Limb (tissue), 2 donors: ENCODE data around the gene MAPK6.
"Not testable (repeated sequence)": the region's sequence is repeated elsewhere in the genome, so short reads cannot be mapped to it uniquely, and the experiment has no call there.

Experiments used
- DNase-seq, 2 donors: peaks; one replicate each; pipeline ENCODE4 v3.0.0-alpha.2; 2016; ENCODE audit errors: extremely low spot score in 2 of 2

Gene MAPK6

DNA sequence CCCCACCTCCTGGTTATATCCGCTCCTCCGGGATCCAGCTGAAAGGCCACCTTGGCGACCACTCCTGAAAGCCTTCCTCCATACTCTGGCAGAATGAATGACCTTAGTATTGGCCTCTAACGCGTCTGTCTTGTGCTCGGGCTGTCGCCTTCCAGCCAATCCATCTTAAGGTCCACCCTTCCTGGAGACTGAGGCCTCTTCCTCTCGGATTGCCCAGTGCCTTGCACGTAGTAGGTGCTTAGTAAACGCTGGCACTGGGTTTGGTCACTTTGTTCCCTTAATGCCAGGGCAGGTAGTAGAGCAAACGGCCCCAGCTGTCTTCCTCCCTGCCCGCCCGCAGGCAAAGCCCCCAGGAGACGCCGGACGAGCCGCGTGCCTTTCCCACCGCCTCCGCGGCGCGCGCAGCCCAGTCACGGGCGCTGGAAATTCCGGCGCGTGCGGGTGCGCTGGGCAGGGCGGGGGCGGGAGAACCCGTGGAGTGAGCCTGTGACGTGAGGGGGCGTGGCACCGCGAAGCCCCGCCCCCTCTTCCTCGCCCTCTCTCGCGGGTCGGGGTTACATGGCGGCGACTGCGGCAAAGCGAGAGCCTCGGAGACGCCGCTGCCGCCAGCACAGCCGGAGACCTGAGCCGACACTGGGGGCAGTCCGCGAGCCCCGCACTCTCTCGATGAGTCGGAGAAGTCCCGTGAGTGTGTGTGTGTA is at the start of gene MAPK6:
MAPK6 (plus strand) TSS at position 527 of the 701 bp plus-strand sequence. CDS start 27,242 bp downstream, outside the sequence.
- DNase-seq = peak; percentile 92 to 97

GRCh38 chr15:51969728-51970127 is 49.3 kb upstream of the MAPK6 start:
- no peak for DNase-seq

DNA sequence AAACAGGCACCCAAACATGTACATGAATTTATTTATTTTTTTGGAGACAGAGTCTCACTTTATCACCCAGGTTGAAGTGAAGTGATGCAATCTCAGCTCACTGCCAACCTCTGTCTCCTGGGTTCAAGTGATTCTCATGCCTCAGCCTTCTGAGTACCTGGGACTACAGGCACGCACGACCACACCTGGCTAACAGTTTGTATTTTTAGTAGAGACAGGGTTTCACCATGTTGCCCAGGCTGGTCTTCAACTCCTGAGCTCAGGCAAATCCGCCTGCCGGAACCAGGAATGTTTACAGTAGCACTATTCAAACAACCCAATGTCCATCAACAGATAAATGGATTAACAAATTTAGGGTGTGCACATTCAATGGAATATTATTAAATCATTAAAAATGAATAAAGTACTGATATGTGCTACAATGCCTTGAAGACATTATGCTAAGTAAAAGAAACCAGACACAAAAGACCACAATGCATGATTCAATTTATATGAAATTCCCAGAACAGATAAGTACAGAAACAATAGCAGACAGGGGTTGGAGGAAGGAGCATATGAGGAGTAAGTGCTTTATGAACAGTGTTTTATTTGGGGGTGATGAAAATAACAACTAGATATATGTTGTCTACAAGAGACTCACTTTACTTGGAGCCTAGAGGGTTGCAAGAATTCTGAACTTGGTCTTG is 48.7 kb upstream of the MAPK6 start:
- no peak for DNase-seq

DNA sequence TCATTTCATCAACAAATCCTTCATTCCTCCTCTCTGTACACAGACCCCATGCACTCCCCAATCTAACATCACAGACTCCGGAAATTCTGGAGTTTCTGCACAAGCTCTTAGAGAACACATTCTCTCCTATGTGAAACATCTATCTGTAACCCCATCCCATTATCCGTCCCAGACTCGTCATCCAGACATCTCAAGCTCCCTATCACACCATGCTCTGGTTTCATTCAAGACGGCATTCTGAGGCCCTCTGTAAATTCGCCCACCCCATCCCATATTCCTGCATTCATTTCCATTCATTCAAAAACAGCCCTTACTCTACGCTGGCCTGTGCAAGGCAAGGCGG is 48.0 kb upstream of the MAPK6 start:
- no peak for DNase-seq

DNA sequence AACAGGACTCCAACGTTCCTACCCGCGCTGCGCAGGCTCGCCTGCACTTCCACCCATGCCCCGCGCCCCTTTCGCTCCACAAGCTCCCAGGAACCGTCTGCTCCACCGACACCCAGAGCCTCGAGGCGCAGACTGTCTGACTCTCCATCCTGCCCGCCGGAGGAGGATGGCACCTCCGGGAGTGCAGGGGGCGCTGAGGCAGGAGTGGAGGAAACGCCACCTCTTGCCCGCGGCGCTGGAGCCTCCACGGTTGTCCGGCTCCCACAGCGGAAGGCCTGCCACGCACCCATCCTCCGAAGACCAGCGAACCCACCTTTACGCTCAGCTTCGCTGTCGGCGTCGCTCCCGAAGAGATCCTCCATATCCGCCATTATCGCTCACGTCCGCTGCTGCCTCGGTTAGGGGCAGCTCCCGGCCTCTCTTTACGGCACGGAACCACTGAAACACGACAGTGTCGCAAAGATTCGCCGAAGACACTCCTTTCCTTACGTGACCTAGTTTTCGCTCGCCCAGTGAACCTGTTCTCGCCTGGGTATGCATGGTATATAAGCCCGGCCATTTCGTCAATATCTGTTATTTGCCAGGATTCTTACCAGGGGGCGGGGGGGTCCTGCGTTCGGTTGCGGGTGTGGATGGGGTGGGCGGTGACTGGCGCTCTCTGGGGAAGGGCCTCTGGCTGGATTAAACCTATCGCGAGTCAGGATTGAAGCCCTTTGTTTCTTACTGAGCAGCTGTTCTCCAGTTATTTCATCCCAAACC is 47.5 kb upstream of the MAPK6 start, which contains the start of gene LEO1:
LEO1 (minus strand) TSS at position 404 of the 759 bp plus-strand sequence; CDS start at position 371, 33 bp downstream.
- DNase-seq = peak; percentile 91 to 98

DNA sequence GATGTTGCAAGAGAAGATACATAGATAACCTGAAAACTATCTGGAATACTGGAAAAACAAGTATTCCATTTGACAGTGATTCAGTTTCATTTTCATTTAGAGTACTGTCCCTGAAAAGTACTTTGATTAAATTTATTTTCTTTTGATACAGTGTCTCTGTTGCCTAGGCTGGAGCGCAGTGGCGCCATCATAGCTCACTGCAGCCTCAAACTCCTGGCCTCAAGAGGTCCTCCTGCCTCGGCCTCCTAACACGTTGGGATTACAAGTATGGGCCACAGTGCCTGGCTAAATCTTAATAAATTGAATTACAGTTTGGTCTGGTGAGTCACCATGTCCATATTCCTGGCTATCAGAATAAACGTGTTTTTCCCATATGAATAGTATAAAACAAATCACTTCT is 45.8 kb upstream of the MAPK6 start:
- DNase-seq = no peak

DNA sequence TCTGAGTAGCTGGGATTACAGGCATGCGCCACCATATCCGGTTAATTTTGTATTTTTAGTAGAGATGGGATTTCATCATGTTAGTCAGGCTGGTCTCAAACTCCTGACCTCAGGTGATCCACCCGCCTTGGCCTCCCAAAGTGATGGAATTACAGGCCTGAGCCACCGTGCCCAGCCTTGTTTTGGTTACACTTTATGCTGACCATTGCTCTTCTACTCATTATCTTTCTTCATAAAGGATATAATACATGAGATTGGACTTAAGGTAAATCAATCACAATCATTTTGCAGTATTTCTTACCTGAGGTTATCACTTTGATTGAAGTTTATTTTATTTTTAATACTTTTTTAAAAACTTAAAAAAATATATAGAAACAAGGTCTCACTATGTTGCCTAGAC is 45.2 kb upstream of the MAPK6 start:
- no peak for DNase-seq

- DNase-seq = peak in 1 of 2 donors; percentile 19
Measured at GRCh38 chr15:51982013-51982769, 36.8 kb upstream of the MAPK6 start.

GRCh38 chr15:51982770-51983103 is 36.3 kb upstream of the MAPK6 start:
- no peak for DNase-seq

- no peak for DNase-seq
Measured at GRCh38 chr15:51991141-51991540, 27.9 kb upstream of the MAPK6 start.

DNA sequence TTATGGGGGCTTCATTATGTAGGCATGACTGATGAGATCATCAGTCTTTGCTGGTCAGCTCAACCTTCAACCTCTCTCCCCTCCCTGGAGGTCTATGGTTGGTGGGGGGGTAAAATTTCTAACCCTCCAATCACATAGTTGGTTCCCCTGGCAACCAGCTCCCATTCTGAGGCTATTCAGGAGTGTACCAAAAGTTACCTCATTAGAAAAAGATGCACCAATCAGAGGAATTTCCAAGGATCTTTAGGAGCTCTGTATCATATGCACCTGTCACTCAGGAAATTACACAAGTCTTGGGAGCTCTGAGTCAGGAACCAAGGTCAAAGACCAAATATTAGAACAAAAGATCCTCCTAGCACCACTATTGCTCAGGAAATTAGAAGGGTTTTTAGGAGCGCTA is 26.1 kb upstream of the MAPK6 start:
- DNase-seq = no peak

DNA sequence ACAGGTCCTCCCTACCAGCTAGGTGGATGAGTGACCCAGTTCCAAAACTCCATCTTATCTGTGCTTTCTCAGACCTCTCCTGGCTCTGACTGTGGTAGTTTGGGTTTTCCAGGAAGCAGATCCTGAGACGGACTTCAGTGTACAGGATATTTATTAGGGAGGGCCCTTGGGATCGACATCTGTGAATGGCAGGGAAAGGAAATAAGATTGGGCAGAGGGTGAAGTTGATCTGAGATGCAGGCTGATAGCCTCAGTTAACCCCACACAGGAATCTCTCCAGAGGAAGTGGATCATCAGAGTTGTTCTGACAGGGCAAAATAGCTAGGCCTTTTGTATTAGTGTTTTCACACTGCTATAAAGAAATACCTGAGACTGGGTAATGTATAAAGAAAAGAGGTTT is 16.7 kb upstream of the MAPK6 start:
- no peak for DNase-seq

DNA sequence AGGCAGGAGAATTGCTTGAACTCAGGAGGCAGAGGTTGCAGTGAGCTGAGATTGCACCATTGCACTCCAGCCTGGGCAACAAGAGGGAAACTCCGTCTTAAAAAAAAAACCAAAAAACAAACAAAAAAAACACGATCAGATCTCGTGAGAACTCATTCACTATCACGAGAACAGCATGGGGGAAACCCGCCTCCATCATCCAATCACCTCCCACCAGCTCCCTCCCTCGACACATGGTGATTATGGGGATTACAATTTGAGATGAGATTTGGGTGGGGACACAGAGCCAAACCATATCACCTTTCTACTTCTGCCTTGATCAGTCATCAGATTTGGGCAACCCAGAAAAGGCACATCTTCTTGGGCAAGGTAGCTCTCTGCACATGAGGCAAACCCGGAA is 15.9 kb upstream of the MAPK6 start:
- not testable (repeated sequence) for DNase-seq

- DNase-seq = no peak
Measured at GRCh38 chr15:52003710-52004109, 15.3 kb upstream of the MAPK6 start.

DNA sequence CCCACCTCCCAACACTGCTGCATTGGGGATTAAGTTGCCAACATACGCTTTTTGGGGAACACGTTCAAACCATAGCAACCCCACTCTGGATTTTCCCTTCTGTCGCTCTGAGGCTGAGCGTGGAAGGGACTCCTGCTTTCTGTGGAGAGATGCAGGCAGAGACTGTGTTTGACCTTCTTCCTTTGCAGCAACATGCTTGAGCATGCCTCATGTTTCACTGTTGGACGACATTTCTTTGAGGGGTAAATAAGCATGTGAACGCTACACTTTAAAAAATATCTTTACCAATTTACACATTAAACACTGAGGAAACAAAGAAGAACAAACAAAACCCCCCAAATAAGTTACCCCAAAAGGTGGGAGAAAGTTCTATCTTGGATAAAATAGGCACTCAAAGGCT is 14.2 kb upstream of the MAPK6 start:
- no peak for DNase-seq

DNA sequence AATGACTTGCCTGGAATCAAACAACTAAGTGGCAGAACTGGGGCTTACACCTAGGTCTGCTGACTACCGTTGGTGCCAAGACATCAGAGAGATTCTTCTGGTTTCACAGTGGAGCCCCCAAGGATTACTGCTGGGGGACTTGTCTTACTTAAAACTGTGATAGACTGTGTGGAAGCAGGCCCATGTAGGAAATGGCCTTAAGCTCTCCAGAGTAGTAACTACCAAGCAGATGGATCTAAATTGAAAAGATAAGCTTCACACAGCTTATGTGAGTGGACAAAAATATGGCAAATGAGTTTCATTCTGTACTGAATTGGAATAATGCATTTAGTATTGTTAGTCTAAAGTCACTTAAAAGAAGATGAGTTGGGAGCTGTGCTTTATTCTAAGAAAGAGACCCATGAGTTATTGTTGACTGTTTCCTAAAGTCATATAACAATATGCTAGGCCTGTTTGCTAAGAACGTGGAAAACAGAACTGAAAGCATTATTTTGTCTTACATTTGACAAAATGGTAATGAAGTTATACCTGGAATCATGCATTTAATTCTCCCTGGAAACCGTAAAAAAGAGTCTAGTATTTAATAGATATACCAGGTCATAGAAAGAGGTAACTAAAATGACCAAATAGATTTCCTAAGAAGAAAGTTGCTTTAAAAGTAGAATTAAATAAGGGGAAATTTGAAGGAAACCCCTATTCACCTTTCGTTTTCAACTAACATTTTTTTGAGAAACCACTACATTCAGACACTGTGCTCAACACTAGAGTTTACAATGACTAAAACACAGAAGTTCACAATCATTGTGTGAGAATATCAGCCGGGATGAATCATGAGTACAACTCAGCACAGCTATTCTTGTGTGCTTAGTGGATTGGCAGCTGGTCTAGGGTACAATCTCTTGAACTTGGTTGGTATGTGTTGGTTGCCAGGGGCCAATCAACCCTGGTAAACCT is 13.0 kb upstream of the MAPK6 start:
- no peak for DNase-seq

DNA sequence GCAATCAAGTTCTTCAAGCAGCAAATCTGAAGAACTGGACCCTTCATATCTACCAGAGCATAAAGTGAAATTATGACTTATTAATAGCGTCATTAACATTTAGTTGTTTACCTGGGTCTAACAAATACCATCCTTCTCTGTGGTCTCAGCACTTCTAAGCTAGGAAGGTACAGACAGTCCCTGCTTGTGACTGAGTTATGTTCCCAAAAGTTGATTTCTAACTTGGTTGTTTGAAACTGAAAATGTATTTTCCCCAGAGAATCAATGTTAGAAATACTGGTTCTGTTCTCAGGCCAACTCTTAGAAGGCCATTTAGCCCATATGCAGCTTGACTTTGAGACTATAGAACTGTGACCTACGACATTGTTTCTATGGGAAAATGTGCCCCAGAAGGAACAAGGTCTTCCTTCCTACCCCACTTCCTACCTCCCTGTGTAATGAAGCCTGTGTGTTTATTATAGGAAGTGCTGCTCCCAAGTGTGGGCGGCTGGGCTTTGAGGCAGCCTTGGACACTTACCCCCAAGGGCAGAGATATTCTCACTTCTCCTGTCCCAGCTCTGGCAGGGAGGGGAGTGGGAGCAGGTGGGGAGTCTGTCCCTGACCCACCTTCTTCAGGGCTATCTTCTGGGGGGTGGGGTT is 12.2 kb upstream of the MAPK6 start:
- no peak for DNase-seq

- DNase-seq = no peak
Measured at GRCh38 chr15:52008359-52008697, 10.7 kb upstream of the MAPK6 start.

GRCh38 chr15:52008698-52009434 is 10.2 kb upstream of the MAPK6 start:
- DNase-seq = no peak
